GM10266 (cell line): ENCODE data around the gene GBA2.

Source experiments
- DNase-seq: peaks from one replicate; pipeline ENCODE4 v3.0.0; 2012; ENCODE audit errors: extremely low spot score
- CTCF ChIP-seq: IDR thresholded peaks from 2 replicates; pipeline ENCODE4 v1.5.1; 2012; ENCODE audit warnings: mild to moderate bottlenecking, low read depth; ENCODE audit not compliant: control insufficient read depth, insufficient read depth; ENCODE audit errors: missing control alignments

Gene GBA2

GRCh38 chr9:35711501-35712428 is 37.3 kb downstream of the GBA2 start:
- DNase-seq: peak; percentile 59
- TF ChIP-seq CTCF: no peak

- no peak for DNase-seq
- TF ChIP-seq CTCF: no peak
These were observed 38.1 kb downstream of the GBA2 start for GRCh38 chr9:35710818-35711500.

GRCh38 chr9:35708146-35708545 is 40.9 kb downstream of the GBA2 start:
- DNase-seq: no peak
- TF ChIP-seq CTCF: no peak

- no peak for DNase-seq
- TF ChIP-seq CTCF: no peak
These were observed 42.1 kb downstream of the GBA2 start for GRCh38 chr9:35706951-35707350.

- no peak for TF ChIP-seq CTCF
- no peak for DNase-seq
These were observed 43.1 kb downstream of the GBA2 start for GRCh38 chr9:35705836-35706430.

- TF ChIP-seq CTCF: no peak
- no peak for DNase-seq
These were observed 43.7 kb downstream of the GBA2 start for GRCh38 chr9:35705372-35705771.
